H1 (cell line): ENCODE measurements around the gene TSC22D1. TPM values are rescaled to one million over a fixed set of nuclear protein-coding genes. Genes with fewer than 3 reads are reported as not detected.

Experiments
- polyA plus RNA-seq, 7 experiments: library from polyadenylated mRNA; depleted of rRNA in 3 of 7; stranded (reverse) in 5 of 7; unstranded in 2 of 7; fragments of >200 nt in 5 of 7; fragments of 200-250 nt in 2 of 7; gene quantifications; 1 replicate in 5 of 7; 2 replicates in 1 of 7; 4 replicates in 1 of 7; pipeline versions ENCODE4 v1.2.1 to v1.2.3, GENCODE V29; 2011 to 2013; ENCODE audit warnings: missing spikeins in 2 of 7, mixed read lengths in 2 of 7
- total RNA-seq: library from RNA; stranded (reverse); fragmentation: NEBNext Ultra II Directional; extraction: Animal tissue kit (Norgen Biotek cat#: 25700); gene quantifications from 2 replicates; pipeline ENCODE4 v1.2.1, GENCODE V29; 2021

TSC22D1 gene
- total and polyA plus RNA-seq, 2 of the 8 experiments (the other 6 are each of a cell fraction or from before 2014, with no cell fraction given), result 52.6 to 80.9 TPM

Other genes starting within 250 kb of the TSC22D1 start
- gene SERP2, start 202.5 kb downstream of the TSC22D1 start, total RNA-seq, result 1.7 and 2.0 TPM in 2 replicates
- 2.1 and 2.3 TPM in 2 replicates for gene SERP2, start 202.5 kb downstream of the TSC22D1 start, polyA plus RNA-seq (2011; rRNA removed)